HG02970 (cell line): ENCODE data around the gene HAS3.

Experiments
- ATAC-seq: cut with Tn5 transposase; IDR thresholded peaks from one replicate; pipeline ENCODE4 v1.9.1; 2021; ENCODE audit warnings: mild to moderate bottlenecking, moderate library complexity, moderate number of reproducible peaks; ENCODE audit not compliant: unreplicated experiment, low FRiP score

Gene HAS3

GRCh38 chr16:69089091-69089910, 16.2 kb upstream of the HAS3 start:
- ATAC-seq = no peak

GRCh38 chr16:69093974-69094373, 11.5 kb upstream of the HAS3 start:
- ATAC-seq = no peak

DNA sequence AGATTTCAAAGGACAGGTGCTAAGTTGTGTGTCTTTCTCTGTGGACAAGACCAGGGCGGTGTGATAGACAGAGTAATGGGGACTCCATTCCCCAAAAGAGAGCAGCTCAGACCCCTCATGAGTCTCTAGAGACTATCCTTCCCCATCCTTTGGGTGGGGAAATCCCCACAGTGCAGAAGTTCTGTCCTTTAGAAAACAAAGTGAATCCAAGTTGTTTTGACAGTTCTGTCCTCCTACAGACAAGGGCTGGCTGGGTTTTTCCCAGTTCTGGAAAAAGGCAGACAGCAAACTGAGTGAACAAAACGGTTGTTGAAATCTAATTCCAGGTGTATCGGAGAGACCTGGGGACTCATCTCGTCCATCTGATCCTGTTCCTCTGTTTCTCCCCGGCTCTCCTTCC, 11.0 kb upstream of the HAS3 start:
- ATAC-seq = no peak

GRCh38 chr16:69095193-69095592, 10.3 kb upstream of the HAS3 start:
- no peak for ATAC-seq

- no peak for ATAC-seq
Measured at GRCh38 chr16:69100071-69100691, 5.3 kb upstream of the HAS3 start.

DNA sequence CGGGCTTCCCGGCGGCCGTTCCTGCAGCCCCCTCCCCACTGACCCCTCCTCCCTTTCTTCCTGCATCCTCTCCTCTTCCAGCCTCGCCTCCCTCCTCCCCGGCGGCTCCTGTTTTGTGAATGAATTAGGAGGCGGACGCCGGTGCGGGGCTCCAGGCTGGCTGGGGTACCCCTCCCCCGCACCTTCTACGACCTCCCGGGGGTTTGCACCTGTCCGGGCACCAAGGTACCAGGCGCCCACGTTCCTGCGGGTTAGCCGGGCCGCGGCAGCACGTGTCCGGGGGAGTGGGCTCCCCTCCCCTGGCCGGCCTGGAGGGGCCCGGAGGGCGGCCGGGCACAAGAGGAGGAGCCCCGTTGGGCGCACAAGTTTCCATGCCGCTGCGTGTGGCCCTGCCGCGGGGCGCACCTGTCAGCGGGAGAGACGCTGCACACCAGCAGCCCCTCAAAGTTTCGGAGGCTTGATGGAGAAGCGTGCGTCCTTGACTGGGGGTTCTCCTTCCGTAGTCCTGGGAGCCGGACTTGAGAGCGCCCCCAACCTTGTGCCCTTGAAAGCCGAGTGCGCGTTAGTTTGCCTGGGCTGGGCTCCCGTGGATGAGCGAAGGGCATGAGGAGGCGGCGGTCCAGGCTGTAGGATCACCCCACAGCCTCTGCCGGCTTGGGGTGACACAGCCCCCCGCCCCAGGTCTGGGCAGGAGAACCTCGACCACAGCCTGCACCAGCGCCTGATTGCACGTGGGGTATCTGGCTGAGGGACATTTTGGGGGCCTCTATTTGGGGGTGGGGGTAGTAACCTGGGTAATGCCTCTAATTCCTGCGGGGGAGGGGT, 1.2 kb downstream of the HAS3 start:
- no peak for ATAC-seq

- no peak for ATAC-seq
Measured at GRCh38 chr16:69107316-69107962, 2.0 kb downstream of the HAS3 start.

- no peak for ATAC-seq
Measured at GRCh38 chr16:69108064-69108904, 2.8 kb downstream of the HAS3 start.

- ATAC-seq = no peak
Measured at GRCh38 chr16:69108905-69109252, 3.4 kb downstream of the HAS3 start.

DNA sequence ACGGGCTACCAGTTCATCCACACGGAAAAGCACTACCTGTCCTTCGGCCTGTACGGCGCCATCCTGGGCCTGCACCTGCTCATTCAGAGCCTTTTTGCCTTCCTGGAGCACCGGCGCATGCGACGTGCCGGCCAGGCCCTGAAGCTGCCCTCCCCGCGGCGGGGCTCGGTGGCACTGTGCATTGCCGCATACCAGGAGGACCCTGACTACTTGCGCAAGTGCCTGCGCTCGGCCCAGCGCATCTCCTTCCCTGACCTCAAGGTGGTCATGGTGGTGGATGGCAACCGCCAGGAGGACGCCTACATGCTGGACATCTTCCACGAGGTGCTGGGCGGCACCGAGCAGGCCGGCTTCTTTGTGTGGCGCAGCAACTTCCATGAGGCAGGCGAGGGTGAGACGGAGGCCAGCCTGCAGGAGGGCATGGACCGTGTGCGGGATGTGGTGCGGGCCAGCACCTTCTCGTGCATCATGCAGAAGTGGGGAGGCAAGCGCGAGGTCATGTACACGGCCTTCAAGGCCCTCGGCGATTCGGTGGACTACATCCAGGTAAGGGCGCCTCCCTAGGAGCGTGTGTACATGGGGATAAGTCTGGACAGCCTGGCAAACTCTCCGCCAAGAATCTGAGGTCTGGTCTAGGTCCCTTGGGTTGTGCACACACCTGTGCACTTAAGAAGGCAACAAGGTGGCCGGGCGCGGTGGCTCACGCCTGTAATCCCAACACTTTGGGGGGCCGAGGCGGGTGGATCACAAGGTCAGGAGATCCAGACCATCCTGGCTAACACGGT, 4.2 kb downstream of the HAS3 start:
- no peak for ATAC-seq

- no peak for ATAC-seq
Measured at GRCh38 chr16:69110406-69110805, 5.0 kb downstream of the HAS3 start.

GRCh38 chr16:69111216-69111875, 5.9 kb downstream of the HAS3 start:
- no peak for ATAC-seq

DNA sequence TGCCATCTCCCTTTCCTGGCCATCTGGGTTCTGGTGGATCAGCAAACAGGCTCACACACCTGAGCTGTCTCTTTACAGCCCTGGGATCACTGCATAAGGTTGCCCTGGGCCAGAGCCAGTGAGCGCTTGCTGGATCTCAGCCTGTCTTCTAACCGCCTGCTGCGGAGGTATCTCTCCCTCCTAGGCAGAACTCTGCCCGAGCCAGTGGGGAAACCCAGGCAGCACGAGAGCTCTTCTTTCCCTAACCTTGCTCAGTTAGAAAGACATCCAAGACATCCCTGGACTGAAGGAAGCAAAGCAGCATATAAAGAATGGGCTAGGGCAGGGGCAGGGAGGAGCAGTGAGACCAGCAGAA, 6.4 kb downstream of the HAS3 start:
- no peak for ATAC-seq

DNA sequence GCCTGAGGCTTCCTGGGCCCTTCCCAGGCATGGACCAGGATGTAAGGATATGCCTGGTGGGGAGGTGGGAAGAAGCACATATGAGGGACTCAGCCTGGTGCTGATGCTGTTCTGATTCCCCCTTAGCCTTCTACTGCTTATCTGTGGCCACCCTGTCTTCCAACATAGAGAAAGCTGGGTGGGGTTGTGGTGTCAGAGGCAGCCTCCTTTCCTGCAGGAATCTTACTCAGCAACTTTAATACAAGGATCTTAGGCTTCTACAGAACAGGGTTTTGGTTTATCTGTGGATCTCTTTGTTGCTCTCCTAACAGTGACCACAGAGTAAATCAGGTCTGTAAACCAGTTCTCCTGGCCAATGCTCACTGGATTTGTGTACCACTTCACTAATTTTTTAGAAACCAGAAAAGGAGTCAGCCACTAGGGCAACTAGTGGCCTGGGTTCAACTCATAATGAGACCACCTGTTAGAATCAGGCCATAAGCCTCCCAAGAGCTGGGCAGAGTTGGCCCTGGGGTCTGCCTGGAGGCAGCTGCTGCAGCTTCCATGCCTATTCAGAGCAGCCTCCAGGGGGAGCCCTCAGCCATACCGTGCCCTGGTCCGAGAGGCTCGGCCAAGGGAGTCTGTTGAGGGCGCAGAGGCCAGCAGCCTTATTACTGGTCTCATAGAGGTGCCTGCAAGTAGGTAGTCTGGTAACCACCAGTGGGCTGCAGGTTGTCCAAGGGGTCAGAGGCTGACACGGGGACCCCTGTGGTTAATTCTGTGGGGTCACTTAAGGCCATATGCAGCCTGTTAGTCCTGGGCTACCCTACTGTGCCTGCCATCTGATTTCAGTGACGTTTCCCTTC, 7.1 kb downstream of the HAS3 start:
- no peak for ATAC-seq

DNA sequence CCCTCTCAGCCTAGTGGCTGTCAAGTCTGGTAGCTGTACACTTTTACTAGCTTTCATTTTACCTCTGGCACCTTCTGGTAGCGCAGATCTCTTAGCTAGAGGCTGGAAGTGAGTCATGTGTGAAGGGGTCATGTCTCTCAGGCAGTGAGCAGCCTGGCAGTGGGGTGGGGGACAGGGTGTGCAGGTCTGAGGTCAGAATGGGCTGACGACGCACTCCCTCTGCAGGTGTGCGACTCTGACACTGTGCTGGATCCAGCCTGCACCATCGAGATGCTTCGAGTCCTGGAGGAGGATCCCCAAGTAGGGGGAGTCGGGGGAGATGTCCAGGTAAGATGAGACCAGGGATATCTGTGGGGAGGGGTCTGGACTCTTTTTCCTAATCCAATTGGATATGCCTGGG, 7.8 kb downstream of the HAS3 start:
- ATAC-seq = no peak

- no peak for ATAC-seq
Measured at GRCh38 chr16:69114346-69114975, 9.0 kb downstream of the HAS3 start.

DNA sequence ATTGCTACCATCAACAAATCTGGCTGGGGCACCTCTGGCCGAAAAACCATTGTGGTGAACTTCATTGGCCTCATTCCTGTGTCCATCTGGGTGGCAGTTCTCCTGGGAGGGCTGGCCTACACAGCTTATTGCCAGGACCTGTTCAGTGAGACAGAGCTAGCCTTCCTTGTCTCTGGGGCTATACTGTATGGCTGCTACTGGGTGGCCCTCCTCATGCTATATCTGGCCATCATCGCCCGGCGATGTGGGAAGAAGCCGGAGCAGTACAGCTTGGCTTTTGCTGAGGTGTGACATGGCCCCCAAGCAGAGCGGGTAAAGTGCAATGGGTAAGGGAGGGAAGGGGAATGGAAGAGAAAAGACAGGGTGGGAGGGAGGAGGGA, 9.5 kb downstream of the HAS3 start:
- ATAC-seq = no peak

GRCh38 chr16:69115361-69115760, 9.9 kb downstream of the HAS3 start:
- ATAC-seq = no peak
